GM23338 (cell line): ENCODE results near the gene AP2A2. TPM values are rescaled to one million over a fixed set of nuclear protein-coding genes. Genes with fewer than 3 reads are reported as not detected.

Experiments
- ATAC-seq: fragments of 200-7000 bp; cut with Tn5 transposase; 3 replicates; pipeline ENCODE4 v1.9.1; 2020
- DNase-seq: peaks from one replicate; pipeline ENCODE4 v3.0.0-alpha.2; 2015; ENCODE audit warnings: low spot score
- H2AFZ ChIP-seq: fragments of 200-600 bp; sonication (generic); 2 replicates; pipeline ENCODE4 v1.8.0; 2016; ENCODE audit warnings: antibody characterized with exemption, mild to moderate bottlenecking, moderate library complexity
- H3F3A ChIP-seq: fragments of 200-600 bp; sonication (generic); replicated peaks from 2 replicates; pipeline ENCODE4 v1.8.0; 2017; ENCODE audit warnings: antibody characterized with exemption, mixed run types, low read depth
- H3K27ac ChIP-seq: fragments of 200-600 bp; sonication (generic); 2 replicates; pipeline ENCODE4 v1.6.1; 2016; ENCODE audit warnings: low read depth
- H3K27me3 ChIP-seq: fragments of 200-600 bp; sonication (generic); 2 replicates; pipeline ENCODE4 v1.8.0; 2016; ENCODE audit warnings: mild to moderate bottlenecking, mixed run types, moderate library complexity; ENCODE audit not compliant: insufficient read depth
- H3K36me3 ChIP-seq: fragments of 200-600 bp; sonication (generic); 2 replicates; pipeline ENCODE4 v1.8.0; 2016; ENCODE audit warnings: mild to moderate bottlenecking; ENCODE audit not compliant: insufficient read depth
- H3K4me1 ChIP-seq: fragments of 200-600 bp; sonication (generic); 2 replicates; pipeline ENCODE4 v1.8.0; 2016; ENCODE audit warnings: mild to moderate bottlenecking, moderate library complexity; ENCODE audit not compliant: insufficient read depth
- H3K4me2 ChIP-seq: fragments of 200-600 bp; sonication (generic); 2 replicates; pipeline ENCODE4 v1.7.1; 2017; ENCODE audit warnings: mixed run types
- H3K4me3 ChIP-seq: fragments of 200-600 bp; sonication (generic); 2 replicates; pipeline ENCODE4 v1.6.1; 2016; ENCODE audit warnings: mixed run types
- H3K79me2 ChIP-seq: fragments of 200-600 bp; sonication (generic); replicated peaks from 2 replicates; pipeline ENCODE4 v1.8.0; 2017; ENCODE audit warnings: mild to moderate bottlenecking; ENCODE audit not compliant: insufficient read depth
- H3K9me2 ChIP-seq: fragments of 200-600 bp; sonication (generic); 2 replicates; pipeline ENCODE4 v1.8.0; 2017; ENCODE audit not compliant: insufficient read depth
- H4K20me1 ChIP-seq: fragments of 200-600 bp; sonication (generic); replicated peaks from 2 replicates; pipeline ENCODE4 v1.8.0; 2017; ENCODE audit warnings: mild to moderate bottlenecking; ENCODE audit not compliant: insufficient read depth
- H3K27ac Mint-ChIP-seq: 2 replicates; pipeline ENCODE4 v1.8.0; 2020; ENCODE audit warnings: inconsistent platforms, mild to moderate bottlenecking, moderate library complexity, mixed read lengths
- H3K27me3 Mint-ChIP-seq: 3 replicates; pipeline ENCODE4 v1.8.0; 2022; ENCODE audit warnings: low read depth, mild to moderate bottlenecking, moderate library complexity, mixed read lengths, inconsistent platforms; ENCODE audit not compliant: insufficient read depth, poor library complexity
- H3K36me3 Mint-ChIP-seq: 3 replicates; pipeline ENCODE4 v1.8.0; 2021; ENCODE audit warnings: low read depth, mild to moderate bottlenecking, inconsistent platforms, moderate library complexity, mixed read lengths
- H3K4me1 Mint-ChIP-seq: 3 replicates; pipeline ENCODE4 v1.8.0; 2020; ENCODE audit warnings: mild to moderate bottlenecking, inconsistent platforms, mixed read lengths
- H3K4me3 Mint-ChIP-seq: 3 replicates; pipeline ENCODE4 v1.8.0; 2021; ENCODE audit warnings: moderate library complexity, mild to moderate bottlenecking, inconsistent platforms, mixed read lengths
- H3K9me3 Mint-ChIP-seq: 3 replicates; pipeline ENCODE4 v1.8.0; 2020; ENCODE audit warnings: moderate library complexity, mild to moderate bottlenecking, inconsistent platforms, mixed read lengths
- CREB1 ChIP-seq: fragments of 250-450 bp; sonication (Bioruptor Pico); IDR thresholded peaks from 2 replicates; pipeline ENCODE4 v1.5.0; 2020; ENCODE audit warnings: low read depth, mild to moderate bottlenecking, moderate library complexity
- CTCF ChIP-seq, 2 experiments: fragments of 200-600 bp in 1 of 2; sonication (generic) in 1 of 2; conservative IDR thresholded peaks; 2 replicates each; pipeline versions ENCODE4 v1.5.1 to v1.6.1; 2016 to 2017; ENCODE audit warnings: antibody characterized with exemption in 2 of 2, low read depth in 2 of 2, mild to moderate bottlenecking in 2 of 2, moderate library complexity in 1 of 2
- ETS1 ChIP-seq: IDR thresholded peaks from 2 replicates; pipeline ENCODE4 v1.6.1; 2016; ENCODE audit warnings: antibody characterized with exemption
- EZH2 ChIP-seq: fragments of 200-600 bp; sonication (generic); IDR thresholded peaks from one replicate; pipeline ENCODE4 v1.8.0; 2017; ENCODE audit warnings: antibody characterized with exemption, mild to moderate bottlenecking, low read depth; ENCODE audit not compliant: unreplicated experiment
- EZH2phosphoT487 ChIP-seq: fragments of 200-600 bp; sonication (generic); IDR thresholded peaks from one replicate; pipeline ENCODE4 v1.8.1; 2018; ENCODE audit warnings: antibody characterized with exemption; ENCODE audit not compliant: unreplicated experiment
- JUNB ChIP-seq: IDR thresholded peaks from one replicate; pipeline ENCODE4 v1.6.1; 2016; ENCODE audit warnings: antibody characterized with exemption; ENCODE audit not compliant: unreplicated experiment
- NANOG ChIP-seq: IDR thresholded peaks from 2 replicates; pipeline ENCODE4 v1.6.1; 2016; ENCODE audit warnings: antibody characterized with exemption, borderline replicate concordance
- POLR2AphosphoS5 ChIP-seq: IDR thresholded peaks from 2 replicates; pipeline ENCODE4 v1.6.1; 2016; ENCODE audit warnings: antibody characterized with exemption, low read depth
- STAT1 ChIP-seq: IDR thresholded peaks from one replicate; pipeline ENCODE4 v1.6.1; 2016; ENCODE audit warnings: antibody characterized with exemption; ENCODE audit not compliant: unreplicated experiment
- ZNF114 ChIP-seq: fragments of 250-450 bp; sonication (Bioruptor Pico); IDR thresholded peaks from 2 replicates; pipeline ENCODE4 v1.5.0; 2020; ENCODE audit warnings: mild to moderate bottlenecking, moderate library complexity
- ZNF331 ChIP-seq: fragments of 250-450 bp; sonication (Bioruptor Pico); IDR thresholded peaks from 2 replicates; pipeline ENCODE4 v1.5.0; 2020; ENCODE audit warnings: low read depth, mild to moderate bottlenecking, moderate library complexity
- polyA plus RNA-seq: library from polyadenylated mRNA; unstranded; fragments of >200 nt; fragmentation: Nextera tagmentation; extraction: Ambion mirVana; gene quantifications from 2 replicates; pipeline ENCODE4 v1.2.1, GENCODE V29; 2016
- total RNA-seq: library from RNA; depleted of rRNA; stranded (reverse); fragments of >200 nt; shearing (Covaris generic); gene quantifications from 2 replicates; pipeline ENCODE4 v1.2.3, GENCODE V29; 2014
- TF ChIP-seq, protein P1 (sequence below): fragments of 250-450 bp; sonication (Bioruptor Pico); IDR thresholded peaks from 2 replicates; pipeline ENCODE4 v1.5.0; 2020; ENCODE audit warnings: mild to moderate bottlenecking, moderate library complexity
- TF ChIP-seq, protein P2 (sequence below): IDR thresholded peaks from one replicate; pipeline ENCODE4 v1.6.1; 2018; ENCODE audit warnings: antibody characterized with exemption; ENCODE audit not compliant: unreplicated experiment

The AP2A2 gene
- total and polyA plus RNA-seq, 2 experiments from 2014 or later: 23.7 to 47.5 TPM

- no peaks in the 10 kb centered on the region for H3K4me1 ChIP-seq
- no peaks in the 10 kb centered on the region for H3K9me2 ChIP-seq
- H2AFZ ChIP-seq: no peak overlapping the region
- no peak overlapping the region for H3K4me2 ChIP-seq
- no peaks in the 10 kb centered on the region for H3F3A ChIP-seq
- TF ChIP-seq ZNF331 (CRISPR knock-in tag) (no peak), CREB1 (CRISPR knock-in tag) (no peak), NANOG (no peak), ETS1 (no peak), EZH2 (no peak), JUNB (no peak), EZH2phosphoT487 (no peak), POLR2AphosphoS5 (no peak), CTCF (conservative IDR thresholded peaks at IDR 0.05; ENCODE audit: low read depth in 2 of 2) (no peak), ZNF114 (no peak), STAT1 (no peak)
- TF ChIP-seq, protein P1, sequence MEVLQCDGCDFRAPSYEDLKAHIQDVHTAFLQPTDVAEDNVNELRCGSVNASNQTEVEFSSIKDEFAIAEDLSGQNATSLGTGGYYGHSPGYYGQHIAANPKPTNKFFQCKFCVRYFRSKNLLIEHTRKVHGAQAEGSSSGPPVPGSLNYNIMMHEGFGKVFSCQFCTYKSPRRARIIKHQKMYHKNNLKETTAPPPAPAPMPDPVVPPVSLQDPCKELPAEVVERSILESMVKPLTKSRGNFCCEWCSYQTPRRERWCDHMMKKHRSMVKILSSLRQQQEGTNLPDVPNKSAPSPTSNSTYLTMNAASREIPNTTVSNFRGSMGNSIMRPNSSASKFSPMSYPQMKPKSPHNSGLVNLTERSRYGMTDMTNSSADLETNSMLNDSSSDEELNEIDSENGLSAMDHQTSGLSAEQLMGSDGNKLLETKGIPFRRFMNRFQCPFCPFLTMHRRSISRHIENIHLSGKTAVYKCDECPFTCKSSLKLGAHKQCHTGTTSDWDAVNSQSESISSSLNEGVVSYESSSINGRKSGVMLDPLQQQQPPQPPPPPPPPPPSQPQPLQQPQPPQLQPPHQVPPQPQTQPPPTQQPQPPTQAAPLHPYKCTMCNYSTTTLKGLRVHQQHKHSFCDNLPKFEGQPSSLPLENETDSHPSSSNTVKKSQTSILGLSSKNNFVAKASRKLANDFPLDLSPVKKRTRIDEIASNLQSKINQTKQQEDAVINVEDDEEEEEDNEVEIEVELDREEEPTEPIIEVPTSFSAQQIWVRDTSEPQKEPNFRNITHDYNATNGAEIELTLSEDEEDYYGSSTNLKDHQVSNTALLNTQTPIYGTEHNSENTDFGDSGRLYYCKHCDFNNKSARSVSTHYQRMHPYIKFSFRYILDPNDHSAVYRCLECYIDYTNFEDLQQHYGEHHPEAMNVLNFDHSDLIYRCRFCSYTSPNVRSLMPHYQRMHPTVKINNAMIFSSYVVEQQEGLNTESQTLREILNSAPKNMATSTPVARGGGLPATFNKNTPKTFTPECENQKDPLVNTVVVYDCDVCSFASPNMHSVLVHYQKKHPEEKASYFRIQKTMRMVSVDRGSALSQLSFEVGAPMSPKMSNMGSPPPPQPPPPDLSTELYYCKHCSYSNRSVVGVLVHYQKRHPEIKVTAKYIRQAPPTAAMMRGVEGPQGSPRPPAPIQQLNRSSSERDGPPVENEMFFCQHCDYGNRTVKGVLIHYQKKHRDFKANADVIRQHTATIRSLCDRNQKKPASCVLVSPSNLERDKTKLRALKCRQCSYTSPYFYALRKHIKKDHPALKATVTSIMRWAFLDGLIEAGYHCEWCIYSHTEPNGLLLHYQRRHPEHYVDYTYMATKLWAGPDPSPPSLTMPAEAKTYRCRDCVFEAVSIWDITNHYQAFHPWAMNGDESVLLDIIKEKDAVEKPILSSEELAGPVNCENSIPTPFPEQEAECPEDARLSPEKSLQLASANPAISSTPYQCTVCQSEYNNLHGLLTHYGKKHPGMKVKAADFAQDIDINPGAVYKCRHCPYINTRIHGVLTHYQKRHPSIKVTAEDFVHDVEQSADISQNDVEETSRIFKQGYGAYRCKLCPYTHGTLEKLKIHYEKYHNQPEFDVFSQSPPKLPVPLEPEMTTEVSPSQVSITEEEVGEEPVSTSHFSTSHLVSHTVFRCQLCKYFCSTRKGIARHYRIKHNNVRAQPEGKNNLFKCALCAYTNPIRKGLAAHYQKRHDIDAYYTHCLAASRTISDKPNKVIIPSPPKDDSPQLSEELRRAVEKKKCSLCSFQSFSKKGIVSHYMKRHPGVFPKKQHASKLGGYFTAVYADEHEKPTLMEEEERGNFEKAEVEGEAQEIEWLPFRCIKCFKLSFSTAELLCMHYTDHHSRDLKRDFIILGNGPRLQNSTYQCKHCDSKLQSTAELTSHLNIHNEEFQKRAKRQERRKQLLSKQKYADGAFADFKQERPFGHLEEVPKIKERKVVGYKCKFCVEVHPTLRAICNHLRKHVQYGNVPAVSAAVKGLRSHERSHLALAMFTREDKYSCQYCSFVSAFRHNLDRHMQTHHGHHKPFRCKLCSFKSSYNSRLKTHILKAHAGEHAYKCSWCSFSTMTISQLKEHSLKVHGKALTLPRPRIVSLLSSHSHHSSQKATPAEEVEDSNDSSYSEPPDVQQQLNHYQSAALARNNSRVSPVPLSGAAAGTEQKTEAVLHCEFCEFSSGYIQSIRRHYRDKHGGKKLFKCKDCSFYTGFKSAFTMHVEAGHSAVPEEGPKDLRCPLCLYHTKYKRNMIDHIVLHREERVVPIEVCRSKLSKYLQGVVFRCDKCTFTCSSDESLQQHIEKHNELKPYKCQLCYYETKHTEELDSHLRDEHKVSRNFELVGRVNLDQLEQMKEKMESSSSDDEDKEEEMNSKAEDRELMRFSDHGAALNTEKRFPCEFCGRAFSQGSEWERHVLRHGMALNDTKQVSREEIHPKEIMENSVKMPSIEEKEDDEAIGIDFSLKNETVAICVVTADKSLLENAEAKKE (CRISPR knock-in tag): no peak
- TF ChIP-seq, protein P2, sequence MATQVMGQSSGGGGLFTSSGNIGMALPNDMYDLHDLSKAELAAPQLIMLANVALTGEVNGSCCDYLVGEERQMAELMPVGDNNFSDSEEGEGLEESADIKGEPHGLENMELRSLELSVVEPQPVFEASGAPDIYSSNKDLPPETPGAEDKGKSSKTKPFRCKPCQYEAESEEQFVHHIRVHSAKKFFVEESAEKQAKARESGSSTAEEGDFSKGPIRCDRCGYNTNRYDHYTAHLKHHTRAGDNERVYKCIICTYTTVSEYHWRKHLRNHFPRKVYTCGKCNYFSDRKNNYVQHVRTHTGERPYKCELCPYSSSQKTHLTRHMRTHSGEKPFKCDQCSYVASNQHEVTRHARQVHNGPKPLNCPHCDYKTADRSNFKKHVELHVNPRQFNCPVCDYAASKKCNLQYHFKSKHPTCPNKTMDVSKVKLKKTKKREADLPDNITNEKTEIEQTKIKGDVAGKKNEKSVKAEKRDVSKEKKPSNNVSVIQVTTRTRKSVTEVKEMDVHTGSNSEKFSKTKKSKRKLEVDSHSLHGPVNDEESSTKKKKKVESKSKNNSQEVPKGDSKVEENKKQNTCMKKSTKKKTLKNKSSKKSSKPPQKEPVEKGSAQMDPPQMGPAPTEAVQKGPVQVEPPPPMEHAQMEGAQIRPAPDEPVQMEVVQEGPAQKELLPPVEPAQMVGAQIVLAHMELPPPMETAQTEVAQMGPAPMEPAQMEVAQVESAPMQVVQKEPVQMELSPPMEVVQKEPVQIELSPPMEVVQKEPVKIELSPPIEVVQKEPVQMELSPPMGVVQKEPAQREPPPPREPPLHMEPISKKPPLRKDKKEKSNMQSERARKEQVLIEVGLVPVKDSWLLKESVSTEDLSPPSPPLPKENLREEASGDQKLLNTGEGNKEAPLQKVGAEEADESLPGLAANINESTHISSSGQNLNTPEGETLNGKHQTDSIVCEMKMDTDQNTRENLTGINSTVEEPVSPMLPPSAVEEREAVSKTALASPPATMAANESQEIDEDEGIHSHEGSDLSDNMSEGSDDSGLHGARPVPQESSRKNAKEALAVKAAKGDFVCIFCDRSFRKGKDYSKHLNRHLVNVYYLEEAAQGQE: no peak
- Mint-ChIP-seq H3K27ac (no peak overlapping the region), H3K36me3 (peaks cover 8% of the 10 kb centered on the region), H3K9me3 (peaks cover 9% of the 10 kb centered on the region), H3K27me3 (peaks cover 13% of the 10 kb centered on the region), H3K4me1 (no peaks in the 10 kb centered on the region; the same call in 2 of the 3 replicates), H3K4me3 (no peak overlapping the region)
- H3K4me3 ChIP-seq: no peak overlapping the region
- no peaks in the 10 kb centered on the region for H4K20me1 ChIP-seq
- DNase-seq (no peak), ATAC-seq (no peak)
- no peaks in the 10 kb centered on the region for H3K79me2 ChIP-seq
- H3K36me3 ChIP-seq: no peaks in the 10 kb centered on the region
- H3K27me3 ChIP-seq: no peaks in the 10 kb centered on the region
- no peak overlapping the region for H3K27ac ChIP-seq
Observed at GRCh38 chr11:1022411-1022810, 96.7 kb downstream of the AP2A2 start.
